ENCODE data around the gene PCK1.

The PCK1 gene

GRCh38 chr20:57535297-57535696 is 25.6 kb upstream of the PCK1 start:
- Histone ChIP-seq H3K27ac (ENCODE audit: low read depth, low read length) (no peak overlapping the region), H3K9ac (ENCODE audit: low read length in 5 of 5) (no peak overlapping the region), H3K4me1 (ENCODE audit: control insufficient read depth in 5 of 5, insufficient read depth in 5 of 5, low read length in 5 of 5) (peaks cover 0 to 9% (median 0%) of the 10 kb centered on the region in 5 donors), H3K36me3 (ENCODE audit: control insufficient read depth in 5 of 5, insufficient read depth in 5 of 5, low read length in 5 of 5) (no peaks in the 10 kb centered on the region), H3K4me3 (ENCODE audit: low read depth in 1 of 5, low read length in 5 of 5) (no peak overlapping the region), H3K9me3 (ENCODE audit: control insufficient read depth in 5 of 5, low read length in 5 of 5) (peaks cover 3 to 15% (median 12%) of the 10 kb centered on the region in 5 donors), H3K27me3 (ENCODE audit: control insufficient read depth in 5 of 5, insufficient read depth in 4 of 5, low read length in 5 of 5) (no peaks in the 10 kb centered on the region)

DNA sequence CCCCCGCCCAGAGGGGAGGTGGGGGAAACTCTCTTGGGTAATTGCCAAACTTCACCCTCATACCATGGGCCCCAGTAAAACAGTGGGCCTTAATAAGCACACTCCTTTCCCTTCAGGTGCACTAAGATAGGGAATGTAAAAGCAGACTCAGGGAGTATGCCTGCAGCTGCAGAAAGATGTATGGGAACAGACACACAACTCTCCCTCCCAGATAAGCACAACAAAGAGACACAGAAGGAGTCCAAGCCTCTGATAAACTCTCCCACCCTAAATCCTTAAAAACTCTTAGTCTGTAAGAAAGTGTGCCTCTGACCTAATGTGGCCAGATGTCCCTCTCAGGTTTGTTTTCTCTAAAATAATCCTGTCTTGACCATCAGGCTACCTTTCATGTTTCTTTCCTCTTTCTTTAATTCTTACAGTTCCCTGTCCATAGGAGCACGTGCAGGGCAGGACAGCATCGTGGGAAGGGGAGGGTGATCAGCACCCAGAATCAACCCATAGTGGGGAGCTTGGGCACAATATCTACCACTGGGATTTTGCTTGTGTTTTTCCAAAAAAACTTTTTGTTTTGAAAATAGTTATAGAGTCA is 24.7 kb upstream of the PCK1 start:
- Histone ChIP-seq H3K9me3 (ENCODE audit: control insufficient read depth in 5 of 5, low read length in 5 of 5) (peaks cover 3 to 15% (median 12%) of the 10 kb centered on the region in 5 donors), H3K9ac (ENCODE audit: low read length in 5 of 5) (no peak overlapping the region), H3K27me3 (ENCODE audit: control insufficient read depth in 5 of 5, insufficient read depth in 4 of 5, low read length in 5 of 5) (no peaks in the 10 kb centered on the region), H3K4me1 (ENCODE audit: control insufficient read depth in 5 of 5, insufficient read depth in 5 of 5, low read length in 5 of 5) (peaks cover 0 to 9% (median 0%) of the 10 kb centered on the region in 5 donors), H3K4me3 (ENCODE audit: low read depth in 1 of 5, low read length in 5 of 5) (no peak overlapping the region), H3K27ac (ENCODE audit: low read depth, low read length) (no peak overlapping the region), H3K36me3 (ENCODE audit: control insufficient read depth in 5 of 5, insufficient read depth in 5 of 5, low read length in 5 of 5) (no peaks in the 10 kb centered on the region)

GRCh38 chr20:57536771-57537724 is 23.9 kb upstream of the PCK1 start:
- no peak overlapping the region for H3K4me3 ChIP-seq (ENCODE audit: low read depth in 1 of 5, low read length in 5 of 5)
- no peak overlapping the region for H3K9ac ChIP-seq (ENCODE audit: low read length in 5 of 5)
- H3K36me3 ChIP-seq (ENCODE audit: control insufficient read depth in 5 of 5, insufficient read depth in 5 of 5, low read length in 5 of 5) = no peaks in the 10 kb centered on the region
- no peak overlapping the region for H3K27ac ChIP-seq (ENCODE audit: low read depth, low read length)
- H3K27me3 ChIP-seq (ENCODE audit: control insufficient read depth in 5 of 5, insufficient read depth in 4 of 5, low read length in 5 of 5) = no peaks in the 10 kb centered on the region
- H3K4me1 ChIP-seq (ENCODE audit: control insufficient read depth in 5 of 5, insufficient read depth in 5 of 5, low read length in 5 of 5) = peaks cover 0 to 6% (median 0%) of the 10 kb centered on the region in 5 donors
- peaks cover 3 to 15% (median 12%) of the 10 kb centered on the region in 5 donors for H3K9me3 ChIP-seq (ENCODE audit: control insufficient read depth in 5 of 5, low read length in 5 of 5)

GRCh38 chr20:57537822-57538221 is 23.1 kb upstream of the PCK1 start:
- H3K27ac ChIP-seq (ENCODE audit: low read depth, low read length) = no peak overlapping the region
- no peaks in the 10 kb centered on the region for H3K27me3 ChIP-seq (ENCODE audit: control insufficient read depth in 5 of 5, insufficient read depth in 4 of 5, low read length in 5 of 5)

GRCh38 chr20:57539889-57540288 is 21.0 kb upstream of the PCK1 start:
- Histone ChIP-seq H3K4me1 (ENCODE audit: control insufficient read depth in 5 of 5, insufficient read depth in 5 of 5, low read length in 5 of 5) (peaks cover 2 to 10% (median 5%) of the 10 kb centered on the region in 5 donors), H3K9me3 (ENCODE audit: control insufficient read depth in 5 of 5, low read length in 5 of 5) (peaks cover 3 to 13% (median 9%) of the 10 kb centered on the region in 5 donors), H3K27ac (ENCODE audit: low read depth, low read length) (no peak overlapping the region), H3K27me3 (ENCODE audit: control insufficient read depth in 5 of 5, insufficient read depth in 4 of 5, low read length in 5 of 5) (no peaks in the 10 kb centered on the region), H3K4me3 (ENCODE audit: low read depth in 1 of 5, low read length in 5 of 5) (no peak overlapping the region), H3K36me3 (ENCODE audit: control insufficient read depth in 5 of 5, insufficient read depth in 5 of 5, low read length in 5 of 5) (no peaks in the 10 kb centered on the region), H3K9ac (ENCODE audit: low read length in 5 of 5) (no peak overlapping the region)

More at GRCh38 chr20:57537822-57538221, 23.1 kb upstream of the PCK1 start:
- H3K36me3 ChIP-seq (ENCODE audit: control insufficient read depth in 5 of 5, insufficient read depth in 5 of 5, low read length in 5 of 5) = no peaks in the 10 kb centered on the region
- H3K4me1 ChIP-seq (ENCODE audit: control insufficient read depth in 5 of 5, insufficient read depth in 5 of 5, low read length in 5 of 5) = peaks cover 0 to 3% (median 0%) of the 10 kb centered on the region in 5 donors
- no peak overlapping the region for H3K4me3 ChIP-seq (ENCODE audit: low read depth in 1 of 5, low read length in 5 of 5)
- no peak overlapping the region for H3K9ac ChIP-seq (ENCODE audit: low read length in 5 of 5)
- H3K9me3 ChIP-seq (ENCODE audit: control insufficient read depth in 5 of 5, low read length in 5 of 5) = peaks cover 3 to 15% (median 12%) of the 10 kb centered on the region in 5 donors

DNA sequence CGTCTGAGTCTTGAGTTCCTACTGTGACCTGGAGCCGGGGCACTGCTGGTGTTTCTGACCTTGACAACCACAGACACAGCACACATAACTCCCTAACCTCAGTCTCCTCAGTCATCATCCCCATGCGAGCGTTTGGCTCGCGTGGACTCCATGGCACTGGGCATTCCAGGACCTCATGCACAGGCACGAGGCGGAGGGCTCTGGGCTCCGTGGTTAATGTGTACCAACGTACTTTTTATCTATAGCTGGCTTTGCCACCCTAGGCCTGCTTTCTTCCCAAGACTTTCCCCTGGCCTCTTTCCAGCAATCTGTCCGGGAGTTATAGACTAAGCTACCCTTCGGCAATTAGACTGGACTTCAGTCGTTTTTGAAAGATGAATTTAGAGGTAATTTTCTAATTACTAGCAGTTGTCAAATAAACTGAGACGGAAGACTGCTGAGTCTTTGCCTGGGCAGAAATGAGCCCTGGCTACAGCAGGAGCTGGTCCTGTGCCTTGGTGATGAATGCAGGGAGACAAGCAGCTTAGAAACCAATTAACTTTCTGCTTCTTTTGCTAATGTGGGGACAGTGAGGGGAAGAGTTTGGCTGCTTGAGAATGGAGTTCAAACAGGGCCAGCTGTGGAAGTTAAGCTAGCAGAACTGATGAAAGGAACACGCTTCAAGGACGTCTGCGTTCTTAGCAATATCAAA is 19.9 kb upstream of the PCK1 start:
- no peak overlapping the region for H3K9ac ChIP-seq (ENCODE audit: low read length in 5 of 5)
- H3K27ac ChIP-seq (ENCODE audit: low read depth, low read length) = no peak overlapping the region
- H3K27me3 ChIP-seq (ENCODE audit: control insufficient read depth in 5 of 5, insufficient read depth in 4 of 5, low read length in 5 of 5) = no peaks in the 10 kb centered on the region
- H3K36me3 ChIP-seq (ENCODE audit: control insufficient read depth in 5 of 5, insufficient read depth in 5 of 5, low read length in 5 of 5) = no peaks in the 10 kb centered on the region
- peaks cover 5 to 21% (median 15%) of the 10 kb centered on the region in 5 donors for H3K4me1 ChIP-seq (ENCODE audit: control insufficient read depth in 5 of 5, insufficient read depth in 5 of 5, low read length in 5 of 5)
- H3K9me3 ChIP-seq (ENCODE audit: control insufficient read depth in 5 of 5, low read length in 5 of 5) = peaks cover 3 to 12% (median 9%) of the 10 kb centered on the region in 5 donors
- H3K4me3 ChIP-seq (ENCODE audit: low read depth in 1 of 5, low read length in 5 of 5) = no peak overlapping the region

DNA sequence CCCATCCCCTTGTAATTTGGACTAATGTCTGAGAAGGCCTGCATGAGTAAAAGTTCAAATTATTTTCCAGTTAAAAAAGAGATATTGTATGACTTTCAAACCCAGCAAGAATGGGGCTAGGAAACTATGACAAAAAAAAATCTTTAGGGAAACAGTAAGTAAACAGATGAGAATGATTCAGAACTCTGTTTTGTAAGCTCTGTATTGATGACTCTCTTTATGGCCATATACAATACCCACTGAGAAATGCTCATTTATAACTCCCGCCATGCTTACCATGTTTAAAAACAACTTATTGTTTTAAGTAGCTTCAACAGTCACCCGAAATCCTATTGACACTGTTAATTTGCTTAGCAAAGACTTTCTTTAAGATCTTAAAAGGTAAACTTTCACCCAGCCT is 17.2 kb upstream of the PCK1 start:
- Histone ChIP-seq H3K9me3 (ENCODE audit: control insufficient read depth in 5 of 5, low read length in 5 of 5) (peaks cover 0 to 6% (median 2%) of the 10 kb centered on the region in 5 donors), H3K4me3 (ENCODE audit: low read depth in 1 of 5, low read length in 5 of 5) (no peak overlapping the region), H3K4me1 (ENCODE audit: control insufficient read depth in 5 of 5, insufficient read depth in 5 of 5, low read length in 5 of 5) (peaks cover 5 to 33% (median 28%) of the 10 kb centered on the region in 5 donors), H3K27me3 (ENCODE audit: control insufficient read depth in 5 of 5, insufficient read depth in 4 of 5, low read length in 5 of 5) (no peaks in the 10 kb centered on the region), H3K27ac (ENCODE audit: low read depth, low read length) (peak overlapping the region; percentile 54), H3K36me3 (ENCODE audit: control insufficient read depth in 5 of 5, insufficient read depth in 5 of 5, low read length in 5 of 5) (no peaks in the 10 kb centered on the region), H3K9ac (ENCODE audit: low read length in 5 of 5) (no peak overlapping the region)

- H3K9me3 ChIP-seq (ENCODE audit: control insufficient read depth in 5 of 5, low read length in 5 of 5) = no peaks in the 10 kb centered on the region
- H3K4me3 ChIP-seq (ENCODE audit: low read depth in 1 of 5, low read length in 5 of 5) = no peak overlapping the region
- peaks cover 5 to 33% (median 30%) of the 10 kb centered on the region in 5 donors for H3K4me1 ChIP-seq (ENCODE audit: control insufficient read depth in 5 of 5, insufficient read depth in 5 of 5, low read length in 5 of 5)
- H3K36me3 ChIP-seq (ENCODE audit: control insufficient read depth in 5 of 5, insufficient read depth in 5 of 5, low read length in 5 of 5) = no peaks in the 10 kb centered on the region
- peak overlapping the region; percentile 54 for H3K27ac ChIP-seq (ENCODE audit: low read depth, low read length)
- peak overlapping the region in 1 of 5 donors; percentile 0 for H3K9ac ChIP-seq (ENCODE audit: low read length in 5 of 5)
- H3K27me3 ChIP-seq (ENCODE audit: control insufficient read depth in 5 of 5, insufficient read depth in 4 of 5, low read length in 5 of 5) = no peaks in the 10 kb centered on the region
Measured at GRCh38 chr20:57544838-57545564, 15.9 kb upstream of the PCK1 start.

GRCh38 chr20:57545927-57546662 is 14.8 kb upstream of the PCK1 start:
- H3K4me1 ChIP-seq (ENCODE audit: control insufficient read depth in 5 of 5, insufficient read depth in 5 of 5, low read length in 5 of 5) = peaks cover 5 to 33% (median 30%) of the 10 kb centered on the region in 5 donors
- no peak overlapping the region for H3K9ac ChIP-seq (ENCODE audit: low read length in 5 of 5)
- no peaks in the 10 kb centered on the region for H3K9me3 ChIP-seq (ENCODE audit: control insufficient read depth in 5 of 5, low read length in 5 of 5)
- H3K4me3 ChIP-seq (ENCODE audit: low read depth in 1 of 5, low read length in 5 of 5) = no peak overlapping the region
- H3K27me3 ChIP-seq (ENCODE audit: control insufficient read depth in 5 of 5, insufficient read depth in 4 of 5, low read length in 5 of 5) = no peaks in the 10 kb centered on the region
- no peak overlapping the region for H3K27ac ChIP-seq (ENCODE audit: low read depth, low read length)
- H3K36me3 ChIP-seq (ENCODE audit: control insufficient read depth in 5 of 5, insufficient read depth in 5 of 5, low read length in 5 of 5) = no peaks in the 10 kb centered on the region

Measured in subcutaneous abdominal adipose tissue (tissue), 5 donors.